ENCODE results near the gene SLC2A13.

Gene SLC2A13

GRCh38 chr12:39959467-39959866 is 146.4 kb downstream of the SLC2A13 start:
- Histone ChIP-seq H3K36me3 (ENCODE audit: low read length) (no peaks in the 10 kb centered on the region), H3K4me2 (ENCODE audit: low read depth, low read length, poor library complexity, severe bottlenecking) (no peak overlapping the region), H3K9ac (ENCODE audit: low read length) (no peak overlapping the region), H3K9me2 (replicated peaks; ENCODE audit: insufficient read depth, low read length) (no peaks in the 10 kb centered on the region), H4K20me1 (ENCODE audit: low read depth, low read length) (no peaks in the 10 kb centered on the region), H3K4me3 (ENCODE audit: insufficient read depth, low read length, poor library complexity, severe bottlenecking) (no peak overlapping the region), H3K9me3 (ENCODE audit: insufficient read depth, low read length) (no peaks in the 10 kb centered on the region), H3K27ac (ENCODE audit: low read depth, low read length) (no peak overlapping the region), H3K27me3 (ENCODE audit: low read length) (no peaks in the 10 kb centered on the region), H2AFZ (ENCODE audit: low read depth, low read length, severe bottlenecking) (no peak overlapping the region), H3F3A (ENCODE audit: insufficient read depth) (no peaks in the 10 kb centered on the region), H3K79me2 (ENCODE audit: insufficient read depth, low read length) (no peaks in the 10 kb centered on the region)
- TF ChIP-seq CTCF (IDR thresholded peaks at IDR 0.05; ENCODE audit: insufficient read depth, low read length, poor library complexity, severe bottlenecking): no peak

GRCh38 chr12:39959031-39959430 is 146.8 kb downstream of the SLC2A13 start:
- no peaks in the 10 kb centered on the region for H3K79me2 ChIP-seq (ENCODE audit: insufficient read depth, low read length)
- no peak overlapping the region for H3K4me2 ChIP-seq (ENCODE audit: low read depth, low read length, poor library complexity, severe bottlenecking)

GRCh38 chr12:39958377-39958776 is 147.5 kb downstream of the SLC2A13 start:
- H2AFZ ChIP-seq (ENCODE audit: low read depth, low read length, severe bottlenecking): no peak overlapping the region
- no peak overlapping the region for H3K9ac ChIP-seq (ENCODE audit: low read length)
- H3K4me3 ChIP-seq (ENCODE audit: insufficient read depth, low read length, poor library complexity, severe bottlenecking): no peak overlapping the region
- no peaks in the 10 kb centered on the region for H3K27me3 ChIP-seq (ENCODE audit: low read length)
- no peaks in the 10 kb centered on the region for H3K79me2 ChIP-seq (ENCODE audit: insufficient read depth, low read length)
- no peaks in the 10 kb centered on the region for H3K9me3 ChIP-seq (ENCODE audit: insufficient read depth, low read length)
- TF ChIP-seq CTCF (IDR thresholded peaks at IDR 0.05; ENCODE audit: insufficient read depth, low read length, poor library complexity, severe bottlenecking): no peak
- no peak for TF ChIP-seq EZH2phosphoT487 (conservative IDR thresholded peaks at IDR 0.05; ENCODE audit: low read length)
- no peak overlapping the region for H3K27ac ChIP-seq (ENCODE audit: low read depth, low read length)
- H3K36me3 ChIP-seq (ENCODE audit: low read length): no peaks in the 10 kb centered on the region
- no peaks in the 10 kb centered on the region for H4K20me1 ChIP-seq (ENCODE audit: low read depth, low read length)
- H3K4me2 ChIP-seq (ENCODE audit: low read depth, low read length, poor library complexity, severe bottlenecking): no peak overlapping the region
- no peaks in the 10 kb centered on the region for H3K9me2 ChIP-seq (replicated peaks; ENCODE audit: insufficient read depth, low read length)
- no peaks in the 10 kb centered on the region for H3F3A ChIP-seq (ENCODE audit: insufficient read depth)

More at GRCh38 chr12:39959031-39959430, 146.8 kb downstream of the SLC2A13 start:
- H3K27me3 ChIP-seq (ENCODE audit: low read length): no peaks in the 10 kb centered on the region
- H3K4me3 ChIP-seq (ENCODE audit: insufficient read depth, low read length, poor library complexity, severe bottlenecking): no peak overlapping the region
- no peak overlapping the region for H3K27ac ChIP-seq (ENCODE audit: low read depth, low read length)
- no peaks in the 10 kb centered on the region for H3F3A ChIP-seq (ENCODE audit: insufficient read depth)
- H3K9me3 ChIP-seq (ENCODE audit: insufficient read depth, low read length): no peaks in the 10 kb centered on the region
- TF ChIP-seq EZH2phosphoT487 (conservative IDR thresholded peaks at IDR 0.05; ENCODE audit: low read length) (no peak), CTCF (IDR thresholded peaks at IDR 0.05; ENCODE audit: insufficient read depth, low read length, poor library complexity, severe bottlenecking) (no peak)
- no peak overlapping the region for H2AFZ ChIP-seq (ENCODE audit: low read depth, low read length, severe bottlenecking)
- H3K36me3 ChIP-seq (ENCODE audit: low read length): no peaks in the 10 kb centered on the region
- H4K20me1 ChIP-seq (ENCODE audit: low read depth, low read length): no peaks in the 10 kb centered on the region
- H3K9me2 ChIP-seq (replicated peaks; ENCODE audit: insufficient read depth, low read length): no peaks in the 10 kb centered on the region
- H3K9ac ChIP-seq (ENCODE audit: low read length): no peak overlapping the region

- H3K4me2 ChIP-seq (ENCODE audit: low read depth, low read length, poor library complexity, severe bottlenecking): no peak overlapping the region
- H3K36me3 ChIP-seq (ENCODE audit: low read length): no peaks in the 10 kb centered on the region
- no peaks in the 10 kb centered on the region for H4K20me1 ChIP-seq (ENCODE audit: low read depth, low read length)
- no peaks in the 10 kb centered on the region for H3K9me2 ChIP-seq (replicated peaks; ENCODE audit: insufficient read depth, low read length)
- no peaks in the 10 kb centered on the region for H3K27me3 ChIP-seq (ENCODE audit: low read length)
- H2AFZ ChIP-seq (ENCODE audit: low read depth, low read length, severe bottlenecking): no peak overlapping the region
- H3K27ac ChIP-seq (ENCODE audit: low read depth, low read length): no peak overlapping the region
- H3K79me2 ChIP-seq (ENCODE audit: insufficient read depth, low read length): no peaks in the 10 kb centered on the region
- no peak overlapping the region for H3K4me3 ChIP-seq (ENCODE audit: insufficient read depth, low read length, poor library complexity, severe bottlenecking)
- H3K9ac ChIP-seq (ENCODE audit: low read length): no peak overlapping the region
- TF ChIP-seq CTCF (IDR thresholded peaks at IDR 0.05; ENCODE audit: insufficient read depth, low read length, poor library complexity, severe bottlenecking): no peak
- no peak for TF ChIP-seq EZH2phosphoT487 (conservative IDR thresholded peaks at IDR 0.05; ENCODE audit: low read length)
- H3K9me3 ChIP-seq (ENCODE audit: insufficient read depth, low read length): no peaks in the 10 kb centered on the region
- H3F3A ChIP-seq (ENCODE audit: insufficient read depth): no peaks in the 10 kb centered on the region
Observed at GRCh38 chr12:39956725-39957124, 149.2 kb downstream of the SLC2A13 start.
